ENCODE results near the gene DUOXA2.

The DUOXA2 gene

DNA sequence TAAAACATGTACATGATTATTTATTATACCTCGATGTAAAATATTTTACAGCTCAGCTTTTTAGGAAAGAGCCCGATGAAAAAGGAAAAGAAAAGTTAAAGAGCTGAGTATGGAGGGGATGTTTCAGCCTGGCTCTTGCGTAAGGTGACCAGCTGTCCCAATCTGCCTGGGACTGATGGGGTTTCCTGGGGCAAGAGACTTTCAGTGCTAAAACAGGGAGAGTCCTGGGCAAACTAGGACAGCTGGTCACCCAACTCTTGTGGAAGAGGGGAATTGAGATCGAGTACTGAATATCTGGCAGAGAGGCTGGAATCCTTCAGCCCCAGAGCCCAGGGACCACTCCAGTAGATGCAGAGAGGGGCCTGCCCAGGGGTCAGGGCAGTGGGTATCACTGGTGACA, 21.1 kb upstream of the DUOXA2 start:
- no peak overlapping the region for H3K4me3 ChIP-seq (ENCODE audit: low read depth, low read length)
- TF ChIP-seq CTCF (IDR thresholded peaks at IDR 0.05; ENCODE audit: borderline replicate concordance, insufficient read depth, low read depth, low read length): no peak

DNA sequence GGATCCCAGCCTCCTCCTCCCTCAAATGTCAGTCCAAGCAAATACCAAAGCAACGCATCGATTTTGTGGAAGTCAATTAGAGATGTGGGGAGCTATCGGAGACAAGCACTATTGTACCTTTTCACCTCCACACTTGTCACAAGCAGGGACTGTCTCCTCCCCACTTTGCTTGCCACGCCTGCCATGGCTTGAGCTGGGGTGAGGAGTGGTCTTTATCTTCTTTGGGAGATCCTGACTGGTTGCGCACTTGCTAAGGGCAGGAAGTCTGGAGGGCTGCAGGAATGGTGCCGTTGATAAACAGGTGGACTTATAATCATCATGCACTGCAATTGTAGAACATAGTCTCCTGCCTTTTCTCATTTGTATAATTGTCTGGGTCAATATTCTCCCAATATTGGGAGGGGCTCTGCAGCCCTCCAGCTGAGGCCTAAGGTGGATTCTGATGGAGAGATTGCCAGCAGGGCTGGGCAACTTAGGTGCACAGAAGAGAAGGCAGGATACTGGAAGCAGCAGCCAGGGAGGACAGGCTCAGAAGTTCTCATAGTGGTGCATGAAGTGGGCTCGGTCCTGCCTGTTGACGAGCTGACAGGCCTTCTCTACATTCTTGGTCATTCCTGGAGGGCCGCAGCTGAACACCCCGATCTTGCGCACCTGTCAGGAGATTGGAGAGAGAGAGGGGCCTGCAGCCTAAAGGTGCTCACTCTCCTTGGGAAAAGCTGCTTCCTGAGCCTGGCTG, 20.3 kb upstream of the DUOXA2 start:
- no peak overlapping the region for H3K4me3 ChIP-seq (ENCODE audit: low read depth, low read length)
- no peak for TF ChIP-seq CTCF (IDR thresholded peaks at IDR 0.05; ENCODE audit: borderline replicate concordance, insufficient read depth, low read depth, low read length)

DNA sequence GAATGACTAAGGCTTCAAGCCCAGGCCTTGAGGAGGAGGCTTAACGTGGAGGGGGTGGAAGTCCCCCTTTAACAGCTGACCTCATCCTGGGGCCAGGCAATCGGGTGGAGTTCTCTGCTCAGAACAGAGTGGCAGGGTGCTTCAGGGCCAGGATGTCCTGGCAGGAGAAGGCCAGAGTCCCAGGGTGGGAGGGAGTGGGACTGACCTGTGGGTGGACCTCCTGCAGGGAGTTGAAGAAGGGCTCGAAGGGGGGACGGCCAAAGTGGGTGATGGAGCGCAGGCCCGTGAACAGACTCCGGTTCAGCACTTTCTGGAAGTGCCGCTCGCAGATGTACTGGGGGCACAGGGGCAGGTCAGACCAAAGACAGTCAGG, 19.8 kb upstream of the DUOXA2 start:
- H3K4me3 ChIP-seq (ENCODE audit: low read depth, low read length): no peak overlapping the region
- no peak for TF ChIP-seq CTCF (IDR thresholded peaks at IDR 0.05; ENCODE audit: borderline replicate concordance, insufficient read depth, low read depth, low read length)

GRCh38 chr15:45095661-45096060, 18.5 kb upstream of the DUOXA2 start:
- no peak for TF ChIP-seq CTCF (IDR thresholded peaks at IDR 0.05; ENCODE audit: borderline replicate concordance, insufficient read depth, low read depth, low read length)
- H3K4me3 ChIP-seq (ENCODE audit: low read depth, low read length): no peak overlapping the region

GRCh38 chr15:45097466-45097865, 16.7 kb upstream of the DUOXA2 start:
- no peak overlapping the region for H3K4me3 ChIP-seq (ENCODE audit: low read depth, low read length)
- no peak for TF ChIP-seq CTCF (IDR thresholded peaks at IDR 0.05; ENCODE audit: borderline replicate concordance, insufficient read depth, low read depth, low read length)

GRCh38 chr15:45099549-45100165, 14.5 kb upstream of the DUOXA2 start:
- no peak overlapping the region for H3K4me3 ChIP-seq (ENCODE audit: low read depth, low read length)
- TF ChIP-seq CTCF (IDR thresholded peaks at IDR 0.05; ENCODE audit: borderline replicate concordance, insufficient read depth, low read depth, low read length): no peak
